Activated CD8-positive, alpha-beta memory T cell treated with anti-CD3 and anti-CD28 coated beads for 24 hours (primary cell): ENCODE measurements around the gene PRKCE.

Experiments used
- DNase-seq: peaks from one replicate; pipeline ENCODE4 v3.0.0-alpha.2; 2020

PRKCE gene

DNA sequence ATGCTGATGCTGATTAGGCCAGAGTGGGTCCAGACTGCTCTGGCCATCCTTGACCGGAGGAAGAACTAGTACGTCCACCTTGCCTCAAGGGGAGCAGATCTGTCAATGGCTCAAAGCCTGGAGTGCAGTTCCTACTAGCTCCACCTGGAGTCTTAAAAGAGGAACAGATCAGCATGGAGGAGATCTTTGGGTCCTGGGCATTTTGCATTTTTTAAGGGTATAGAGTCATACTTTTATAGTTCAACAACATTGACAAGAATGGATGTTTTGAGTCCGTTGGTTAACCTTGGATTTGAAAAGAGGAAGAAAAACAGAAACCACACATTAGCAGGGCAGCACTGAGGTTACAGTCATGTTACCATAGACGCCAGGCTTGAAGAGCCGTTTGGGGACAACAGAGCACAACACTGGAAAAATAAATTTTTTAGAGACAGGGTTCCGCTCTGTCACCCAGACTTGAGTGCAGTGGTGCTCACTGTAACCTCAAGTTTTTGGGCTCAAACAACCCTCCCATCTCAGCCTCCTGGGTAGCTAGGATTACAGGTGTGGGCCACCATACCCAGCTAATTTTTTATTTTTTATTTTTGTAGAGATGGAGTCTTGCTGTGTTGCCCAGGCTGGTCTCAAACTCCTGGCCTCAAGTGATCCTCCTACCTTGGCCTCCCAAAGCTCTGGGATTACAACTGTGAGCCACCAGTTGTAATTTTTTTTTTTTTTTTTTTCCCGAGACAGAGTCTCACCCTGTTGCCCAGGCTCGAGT lies 78.5 kb downstream of the PRKCE start:
- DNase-seq: no peak

DNA sequence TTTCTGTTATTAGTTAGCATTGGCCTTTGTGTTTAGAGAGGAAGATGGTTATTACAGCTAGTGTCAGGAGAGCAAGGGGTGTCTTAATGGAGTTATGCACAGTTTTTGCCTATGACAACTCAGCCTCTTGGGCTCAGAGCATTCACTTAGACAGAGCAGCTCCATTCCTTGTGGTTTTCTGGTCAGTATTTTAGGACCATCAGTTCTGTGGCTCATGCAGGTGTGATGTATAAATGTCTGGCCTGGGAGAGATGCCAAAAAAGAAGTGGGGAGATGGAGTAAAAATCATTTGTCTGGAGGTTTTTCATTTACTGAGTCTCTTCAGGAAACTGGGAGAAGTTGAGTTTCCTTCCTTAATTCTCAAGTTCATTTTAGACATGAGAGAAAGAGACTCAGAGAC lies 79.7 kb downstream of the PRKCE start:
- DNase-seq: no peak

DNA sequence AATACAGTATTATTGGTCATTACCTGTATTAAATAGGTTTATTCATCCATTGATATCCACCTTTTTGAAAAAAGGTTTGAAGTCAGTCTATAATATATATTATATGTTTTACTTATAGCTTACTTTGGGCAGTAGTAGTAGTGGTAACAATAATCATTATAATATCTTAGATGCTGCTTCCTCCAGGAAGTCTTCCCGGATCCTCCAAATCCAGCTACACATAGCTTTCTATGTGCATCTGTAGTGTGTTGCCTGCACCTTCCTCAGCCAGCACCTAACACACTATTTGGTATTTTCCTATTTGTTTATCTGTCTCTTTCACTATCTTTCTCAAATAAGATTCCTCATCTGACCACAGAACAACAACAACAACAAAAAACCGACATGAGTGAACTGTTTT lies 81.0 kb downstream of the PRKCE start:
- no peak for DNase-seq

DNA sequence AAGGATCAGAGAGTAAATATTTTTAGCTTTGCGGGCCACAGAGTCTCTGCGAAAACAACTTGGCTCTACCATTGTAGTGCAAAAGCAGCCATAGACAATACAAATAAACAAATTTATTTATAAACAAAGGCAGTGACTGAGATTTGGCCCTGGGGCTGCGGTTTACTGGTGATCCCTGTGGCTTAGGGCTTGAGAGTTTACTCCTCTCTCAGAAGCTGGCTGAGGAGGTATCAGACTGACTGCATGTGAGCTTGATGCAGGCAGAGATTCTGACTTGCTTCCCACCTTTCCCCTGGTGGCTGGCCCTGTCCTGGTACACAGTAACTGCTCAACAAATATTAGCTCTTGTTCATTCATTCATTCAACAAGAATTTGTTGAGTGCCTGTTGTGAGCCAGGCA lies 81.5 kb downstream of the PRKCE start:
- DNase-seq: no peak

DNA sequence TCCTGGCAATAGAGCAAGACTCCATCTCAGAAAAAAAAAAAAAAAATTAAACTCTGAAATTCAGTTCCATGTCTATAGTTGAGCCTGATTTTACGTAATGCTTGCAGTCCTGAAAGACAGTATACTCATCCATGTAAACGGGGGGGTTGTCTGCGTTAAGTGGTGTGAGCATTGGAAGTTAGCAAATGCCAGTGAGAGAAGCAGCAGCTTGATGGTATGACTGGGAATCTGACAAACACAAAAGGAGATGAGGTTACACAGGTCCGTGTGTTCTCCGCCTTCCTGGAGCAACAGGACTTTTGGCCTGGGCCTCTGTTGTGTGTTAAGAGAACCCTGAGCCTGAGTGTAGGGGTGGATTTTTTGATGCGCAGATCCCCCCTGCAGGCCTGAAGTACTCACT lies 82.9 kb downstream of the PRKCE start:
- no peak for DNase-seq

DNA sequence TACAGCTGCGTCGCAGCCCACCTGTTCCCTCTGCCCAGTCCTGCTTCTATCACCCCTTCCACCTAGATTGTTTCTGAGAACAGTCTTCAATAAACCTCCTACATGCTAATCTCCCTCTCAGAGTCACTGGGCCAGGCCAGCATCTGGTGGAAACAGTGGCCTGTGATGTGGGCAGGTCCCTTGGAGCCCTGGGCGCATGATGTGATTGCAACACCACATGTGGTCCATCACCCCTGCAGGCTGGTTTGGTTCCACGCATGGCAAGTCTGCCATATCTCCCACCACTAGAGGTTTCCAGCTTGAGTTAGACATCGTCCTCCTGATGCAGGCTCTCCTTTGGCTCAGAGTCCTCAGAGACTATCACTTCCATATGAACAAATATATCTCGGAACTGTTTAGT lies 83.5 kb downstream of the PRKCE start:
- DNase-seq: no peak

DNA sequence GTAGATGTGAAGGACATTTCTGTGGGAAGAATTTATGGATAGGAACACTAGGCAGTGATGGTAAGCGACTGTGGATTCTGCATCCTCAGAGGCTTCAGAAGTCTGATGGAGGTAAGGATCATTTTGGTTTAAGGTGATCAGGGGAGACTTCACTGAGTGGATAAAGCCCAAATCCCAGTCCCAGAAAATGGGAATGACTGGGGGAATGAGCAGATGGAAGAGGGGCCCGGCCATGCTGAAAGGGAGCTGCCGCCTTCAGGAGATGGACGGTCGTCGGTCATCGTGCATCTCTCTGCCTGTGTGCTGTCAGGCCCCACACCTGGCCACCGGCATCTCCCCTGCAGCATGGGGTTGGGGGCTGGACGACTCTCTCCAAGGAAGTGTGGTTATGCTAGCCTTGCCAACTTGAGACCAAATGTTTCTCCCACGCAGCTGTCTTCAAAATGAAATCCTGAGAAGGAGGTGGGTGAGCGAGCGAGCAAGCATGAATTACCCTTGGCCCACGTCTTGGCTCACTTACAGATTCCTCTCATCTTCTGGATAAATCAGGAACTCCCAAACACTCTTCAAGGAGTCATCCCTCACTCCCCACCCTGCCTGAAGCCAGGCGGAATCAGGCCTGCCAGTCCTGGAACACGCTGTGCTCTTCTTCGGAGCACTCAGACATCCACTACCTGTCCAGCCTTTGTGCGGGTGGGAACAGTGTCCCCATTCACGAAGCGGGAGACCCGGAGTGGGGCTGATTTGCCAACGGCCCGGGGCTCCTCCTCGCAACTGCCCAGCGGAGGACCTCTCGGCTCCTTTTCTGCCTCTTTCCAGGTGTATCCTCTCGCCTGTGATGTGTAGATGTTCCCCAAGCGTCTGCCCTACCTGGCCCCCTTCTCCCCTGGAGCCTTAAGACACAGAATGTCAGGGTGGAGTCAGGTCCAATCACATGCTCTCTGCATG lies 85.6 kb downstream of the PRKCE start:
- no peak for DNase-seq

DNA sequence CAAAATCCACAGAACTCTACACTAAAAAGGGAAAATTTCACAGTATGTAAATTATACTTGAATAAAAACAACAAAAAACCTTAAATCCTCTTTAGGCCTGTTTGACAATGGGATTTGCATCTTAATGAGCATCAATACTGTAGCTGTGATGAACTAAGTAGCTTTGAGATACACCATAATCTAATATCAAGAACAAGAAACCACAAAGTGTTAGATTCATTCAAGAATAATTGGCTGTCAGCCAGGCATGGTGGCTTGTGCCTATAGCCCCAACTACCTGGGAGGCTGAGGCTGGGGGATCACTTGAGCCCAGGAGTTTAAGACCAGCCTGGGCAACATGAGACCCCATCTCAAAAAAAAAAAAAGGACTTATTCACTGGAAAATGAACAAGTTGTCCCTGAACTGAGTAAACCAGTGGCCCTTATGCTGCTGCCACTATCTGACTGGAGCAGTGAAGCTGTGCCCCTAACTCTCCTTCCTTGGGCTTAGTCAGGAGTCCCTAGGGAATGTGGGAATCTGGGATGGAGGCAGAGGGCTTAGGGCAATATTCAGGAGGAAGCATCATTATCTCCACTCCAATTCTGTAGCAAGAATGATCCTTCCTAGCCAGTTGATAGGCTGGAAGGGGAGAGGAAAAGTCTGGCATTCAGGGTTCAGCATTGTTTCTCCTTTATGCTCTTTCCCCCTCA lies 88.5 kb downstream of the PRKCE start:
- no peak for DNase-seq

DNA sequence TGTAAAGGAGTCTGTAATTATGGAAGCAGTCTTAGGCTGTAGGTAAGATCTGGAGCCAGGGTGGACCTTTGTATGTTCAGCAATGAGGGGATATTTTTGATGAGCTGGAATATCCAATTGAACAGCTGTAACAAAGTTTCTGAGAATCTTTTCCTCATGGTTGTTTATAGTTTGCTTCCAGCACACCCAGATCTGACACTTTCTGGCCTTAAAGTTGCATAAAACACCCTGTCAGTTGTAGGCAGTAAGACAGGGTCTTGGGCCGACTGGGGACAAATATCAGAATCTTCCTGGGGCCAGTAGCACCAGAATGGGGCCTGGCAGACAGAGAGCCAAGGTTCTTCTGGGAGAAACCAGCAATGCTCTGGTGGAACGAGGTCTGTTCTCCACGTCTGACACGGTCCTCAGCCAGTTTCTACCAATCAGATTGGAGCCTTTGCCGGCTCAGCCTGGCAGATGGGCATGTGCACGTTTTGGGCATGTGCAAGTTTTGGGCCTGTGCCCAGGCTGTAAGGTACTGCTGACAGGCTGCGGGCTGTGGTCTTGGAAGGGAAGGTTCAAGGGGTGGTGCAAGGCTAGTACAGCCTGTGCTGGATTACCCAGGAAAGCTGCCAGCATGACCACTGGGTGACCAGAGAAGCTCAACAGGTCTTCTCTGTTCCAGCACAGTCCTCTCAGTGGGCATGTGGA lies 89.8 kb downstream of the PRKCE start:
- no peak for DNase-seq

DNA sequence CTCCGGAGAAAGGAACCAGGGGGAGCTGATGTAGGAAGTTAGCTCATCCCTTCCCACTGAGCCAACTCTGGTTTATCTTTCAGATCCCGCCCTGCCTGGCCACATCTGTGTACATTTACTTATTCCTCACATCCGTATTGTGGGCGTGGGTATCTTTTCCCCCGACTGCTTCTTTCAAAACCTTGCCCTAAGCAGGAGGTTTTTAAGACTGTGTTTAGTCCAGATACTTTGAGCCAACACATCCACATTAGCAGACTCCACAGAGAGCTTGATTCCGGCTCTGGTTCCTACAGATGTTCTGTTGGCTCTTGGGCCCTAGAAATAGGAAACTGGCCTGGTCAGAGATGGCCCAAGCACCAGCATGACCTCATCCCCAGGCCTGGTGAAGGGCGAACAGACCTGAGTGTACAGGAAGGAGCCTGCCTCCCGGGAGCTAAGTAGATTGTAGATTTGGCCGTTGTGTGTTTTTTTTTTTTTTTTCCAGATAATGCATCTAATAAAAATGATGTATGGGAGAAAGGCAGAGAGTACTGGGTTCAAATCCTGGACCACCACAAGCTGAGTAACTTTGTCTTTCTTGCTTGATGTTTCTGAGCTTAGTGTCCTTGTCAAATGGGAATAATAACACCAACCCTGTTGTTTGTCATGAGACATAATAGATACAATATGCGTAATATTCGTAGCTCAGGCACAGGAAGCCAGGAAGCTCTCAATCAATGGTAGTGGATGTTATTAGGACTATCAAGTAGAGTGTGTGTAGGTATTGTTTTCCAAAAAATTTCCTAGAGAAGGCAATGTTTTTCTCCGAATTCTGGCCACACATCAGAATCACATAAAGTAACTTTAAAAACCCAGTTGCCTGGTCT lies 92.3 kb downstream of the PRKCE start:
- no peak for DNase-seq

DNA sequence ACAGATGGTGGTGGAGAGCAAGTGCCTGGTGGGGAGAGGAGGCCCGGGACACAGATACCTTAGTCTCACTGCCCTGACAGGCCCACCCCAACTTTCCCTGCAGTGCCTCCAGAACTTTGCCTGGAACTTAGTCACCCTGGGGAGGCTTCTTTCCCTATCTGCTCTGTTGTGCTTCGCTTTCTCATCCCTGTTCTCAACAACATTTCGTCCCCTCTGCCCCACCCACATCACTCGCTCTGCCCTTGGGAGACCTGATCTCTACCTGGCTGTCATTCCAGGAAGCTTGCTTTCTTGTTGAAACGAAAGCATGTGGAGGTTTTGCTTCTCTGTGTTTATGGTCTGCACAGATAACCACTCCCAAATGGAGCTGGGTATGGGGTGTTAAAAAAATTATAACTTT lies 93.8 kb downstream of the PRKCE start:
- no peak for DNase-seq

DNA sequence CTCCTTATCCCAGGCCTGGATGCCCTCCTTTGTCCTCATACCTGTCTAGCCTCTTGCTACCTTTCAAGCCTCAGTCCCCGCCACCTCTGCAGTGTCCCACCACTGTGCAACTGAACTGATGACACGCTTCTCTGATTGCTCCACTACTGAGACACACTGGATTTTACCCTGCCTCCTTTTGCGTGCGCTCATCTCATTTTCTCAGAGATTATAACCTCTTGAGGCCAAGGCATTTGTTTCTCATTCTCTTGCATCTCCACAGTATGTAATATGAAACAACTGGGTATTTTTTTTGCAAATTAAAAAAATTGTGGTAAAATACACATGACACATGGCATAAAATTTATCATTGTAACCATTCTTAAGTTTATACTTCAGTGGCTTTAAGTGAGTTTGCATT lies 95.4 kb downstream of the PRKCE start:
- DNase-seq: no peak

DNA sequence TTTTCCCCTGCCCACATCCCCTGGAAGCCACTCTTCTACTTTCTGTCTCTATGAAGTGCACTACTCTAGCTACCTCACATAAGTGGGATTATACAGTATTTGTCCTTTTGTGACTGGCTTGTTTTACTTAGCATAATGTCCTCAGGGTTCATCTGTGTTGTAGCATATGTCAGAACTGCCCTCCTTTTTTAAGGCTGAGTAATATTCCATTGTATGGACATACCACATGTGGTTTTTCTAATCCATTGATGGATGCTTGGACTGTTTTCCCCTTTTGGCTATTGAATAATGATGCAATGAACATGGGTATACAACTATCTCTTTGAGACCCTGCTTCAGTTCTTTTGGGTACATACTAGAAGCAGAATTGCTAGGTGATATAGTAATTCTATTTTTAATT lies 95.9 kb downstream of the PRKCE start:
- DNase-seq: no peak

DNA sequence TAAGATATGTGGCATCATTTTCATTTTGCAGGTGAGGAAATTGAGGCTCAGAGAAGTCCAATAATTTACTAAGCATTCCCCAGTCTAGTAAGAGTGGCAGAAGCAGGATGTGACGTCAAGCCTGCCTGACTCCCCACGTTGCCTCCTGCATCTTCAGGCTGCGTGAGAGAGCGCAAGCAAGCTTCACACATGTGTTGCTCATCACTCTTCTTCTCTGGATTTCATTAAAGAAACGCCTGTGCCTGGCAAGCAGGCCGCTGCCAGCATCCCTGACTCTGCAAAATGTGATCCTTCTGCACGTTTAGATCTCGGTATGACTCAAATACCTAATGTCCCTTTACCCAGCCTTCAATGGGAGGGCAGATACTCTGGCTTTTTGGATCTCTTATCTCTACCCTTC lies 96.8 kb downstream of the PRKCE start:
- DNase-seq: no peak

DNA sequence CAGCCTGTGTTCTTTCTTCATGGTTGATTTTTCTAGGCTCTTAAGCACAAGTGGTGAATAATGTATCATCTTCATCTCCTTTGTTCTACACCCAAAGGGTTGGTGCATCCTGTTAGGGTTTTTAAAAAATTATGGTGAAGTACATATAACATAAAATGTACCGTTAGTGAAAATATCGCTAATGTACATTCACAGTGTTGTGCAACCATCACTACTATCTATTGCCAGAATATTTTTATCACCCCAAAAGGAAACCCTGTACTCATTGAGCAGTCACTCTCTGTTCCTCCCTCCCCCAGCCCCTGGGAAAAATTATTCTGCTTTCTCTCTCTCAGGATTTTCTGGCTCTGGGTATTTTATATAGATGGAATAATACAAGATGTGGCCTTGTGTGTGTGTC lies 98.5 kb downstream of the PRKCE start:
- DNase-seq: no peak

DNA sequence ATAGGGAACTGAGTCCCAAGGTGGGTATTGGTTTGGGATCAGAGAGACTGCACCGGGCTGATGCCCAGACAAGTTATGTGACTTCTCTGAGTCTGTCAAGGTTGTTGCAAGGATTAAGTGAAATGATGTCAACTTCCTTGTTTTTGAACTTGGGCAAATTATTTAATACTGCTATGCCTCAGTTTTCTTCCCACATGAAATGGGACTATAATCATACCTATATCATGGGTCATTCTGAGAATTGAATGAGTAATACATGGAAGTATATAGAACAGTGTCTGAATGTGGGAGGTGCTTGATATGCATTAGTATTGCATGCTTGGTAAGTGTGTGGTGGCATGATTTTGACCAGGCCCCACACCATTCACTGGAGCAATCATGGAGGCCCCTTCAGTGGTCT lies 99.0 kb downstream of the PRKCE start:
- no peak for DNase-seq

DNA sequence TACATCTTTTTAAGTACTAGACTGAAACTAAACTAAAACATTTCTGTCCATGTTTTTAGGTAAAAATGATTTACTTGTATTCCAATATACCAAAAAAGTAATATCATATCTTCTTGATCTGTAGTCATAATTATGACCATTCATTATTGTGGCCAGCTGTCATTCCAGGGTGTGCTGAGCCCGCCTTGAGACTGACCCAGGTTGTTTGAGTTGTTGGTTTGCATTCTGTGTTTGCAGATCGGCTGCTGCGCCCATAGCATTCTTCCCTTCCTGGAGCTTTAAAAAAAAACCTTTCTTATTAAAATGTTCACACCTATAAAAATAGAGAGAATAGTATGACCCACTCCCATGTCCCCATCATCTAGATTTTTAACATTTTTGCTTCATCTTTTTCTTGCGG lies 101.9 kb downstream of the PRKCE start:
- no peak for DNase-seq

DNA sequence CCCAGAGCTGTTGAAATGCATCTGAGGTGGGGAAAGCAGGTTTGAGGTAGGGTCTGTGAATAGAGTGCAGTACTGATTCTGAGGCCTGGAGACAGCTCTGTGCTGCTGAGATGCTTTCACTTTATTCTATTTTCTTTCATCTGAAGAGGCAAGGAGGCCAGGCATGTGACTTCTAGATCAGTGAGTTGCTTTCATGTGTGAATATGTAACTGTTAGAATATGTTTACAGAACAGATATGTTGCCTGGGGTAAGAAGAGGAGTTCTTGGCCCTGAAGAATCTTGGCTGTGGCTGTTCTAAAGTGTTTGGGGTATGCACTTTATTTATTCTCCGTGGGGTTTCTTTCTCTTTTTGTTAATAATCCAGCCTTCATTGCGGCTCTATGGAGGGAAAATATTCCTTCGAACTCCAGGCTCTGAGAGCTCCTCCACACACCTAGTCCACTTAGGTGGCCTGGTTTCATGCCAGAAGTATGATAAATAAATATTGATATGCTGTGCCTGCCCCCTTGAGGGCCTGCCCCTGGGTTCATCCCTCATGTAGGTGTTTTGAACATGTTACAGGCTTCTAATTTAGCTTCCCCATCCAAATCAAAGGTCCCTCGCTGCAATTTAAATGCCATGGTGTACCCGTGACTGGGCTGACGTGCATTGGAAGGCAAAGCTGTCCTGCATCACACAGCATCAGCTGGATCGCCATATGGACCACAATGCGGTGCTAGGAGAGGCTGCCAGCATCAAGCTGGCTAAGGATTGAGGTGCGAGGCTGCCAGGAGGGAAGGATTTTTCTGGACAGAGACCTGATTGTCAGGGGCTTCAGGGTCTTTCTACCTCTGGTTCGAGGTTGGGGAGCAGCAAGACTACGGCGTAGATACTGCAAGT lies 102.9 kb downstream of the PRKCE start:
- no peak for DNase-seq

DNA sequence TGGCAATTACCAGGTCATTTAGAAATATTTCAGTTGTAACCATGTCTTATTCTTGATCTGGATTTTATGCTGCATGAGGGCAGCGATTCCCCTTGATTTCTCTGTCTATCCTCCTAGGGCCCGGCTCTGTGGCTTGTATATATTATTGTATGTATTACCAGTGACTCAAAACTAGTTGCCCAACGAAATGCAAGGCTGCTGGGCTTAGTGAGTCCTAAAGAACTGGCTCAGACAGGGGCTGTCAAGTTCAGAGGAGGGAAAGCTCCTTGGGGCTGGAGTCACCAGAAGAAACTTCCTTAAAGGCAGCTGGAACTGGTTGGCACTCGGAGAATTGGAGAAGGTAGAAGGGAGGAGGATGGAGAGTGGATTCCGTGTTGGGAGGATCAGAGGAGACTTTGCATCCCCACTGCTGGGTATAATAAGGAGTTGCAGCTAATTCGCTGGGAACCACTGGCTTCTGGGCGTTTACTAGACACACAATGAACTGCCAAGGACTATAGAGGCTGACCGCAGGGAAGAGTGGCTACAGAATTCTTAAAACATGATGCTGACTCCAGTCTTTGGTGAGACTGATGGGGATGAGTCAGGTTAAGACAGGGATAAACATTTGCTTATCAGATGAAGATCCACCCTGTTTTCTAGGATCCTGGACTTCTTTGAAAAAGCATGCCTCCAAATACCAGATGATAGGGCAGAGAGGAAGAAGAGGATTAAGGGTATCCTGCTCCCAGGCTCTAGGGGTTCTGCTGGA lies 104.3 kb downstream of the PRKCE start:
- no peak for DNase-seq

DNA sequence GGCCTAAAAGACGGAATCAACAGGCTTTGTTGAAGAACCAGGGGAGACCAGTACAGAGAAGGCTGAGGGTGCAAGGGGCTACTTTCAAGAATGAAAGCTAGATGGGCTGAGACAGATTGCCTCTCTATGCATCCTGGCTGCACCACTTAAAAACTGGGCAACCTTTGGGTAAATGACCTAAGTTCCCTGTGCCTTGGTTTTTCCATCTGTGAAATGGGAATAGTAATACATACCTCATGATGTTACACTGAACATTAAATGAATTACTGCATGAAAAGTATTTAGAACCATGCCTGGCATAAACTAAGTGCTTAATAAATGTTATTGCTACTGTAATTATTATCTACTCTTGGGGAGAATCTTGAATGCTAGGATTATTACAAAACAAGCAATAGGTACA lies 106.5 kb downstream of the PRKCE start:
- DNase-seq: no peak
